RPMI7951 (cell line): Measurements from ENCODE around the gene STIM2. TPM values are rescaled to one million over a fixed set of nuclear protein-coding genes. Genes with fewer than 3 reads are reported as not detected.

Experiments
- DNase-seq: peaks from one replicate; pipeline ENCODE4 v3.0.0-alpha.2; 2012; ENCODE audit warnings: low read depth
- total RNA-seq: library from RNA; depleted of rRNA; stranded (reverse); fragments of >200 nt; shearing (Covaris generic); gene quantifications from 2 replicates; pipeline ENCODE4 v1.2.3, GENCODE V29; 2014

The STIM2 gene
- total RNA-seq, 1 experiment from 2014 or later = 22.5 TPM

DNA sequence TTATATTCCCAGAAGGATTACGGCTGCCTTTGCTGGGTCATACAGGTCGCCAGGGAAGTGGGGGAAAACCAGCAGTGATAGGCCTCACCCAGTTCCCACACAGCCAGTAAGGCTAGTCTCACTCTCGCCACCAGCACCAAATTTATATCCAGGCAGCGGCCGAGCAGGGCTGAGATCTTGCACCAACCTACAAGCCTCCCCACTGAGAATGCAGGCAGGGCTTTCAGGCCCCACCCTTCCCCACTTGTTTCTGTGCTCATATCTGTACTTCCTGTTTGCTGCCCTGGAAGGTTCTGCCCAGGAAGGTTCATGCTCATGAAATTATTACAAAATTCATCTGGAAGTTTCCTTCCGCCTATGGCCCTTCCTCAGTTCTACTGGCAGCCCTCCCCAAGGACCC lies 179.7 kb downstream of the STIM2 start:
- no peak for DNase-seq

GRCh38 chr4:27042411-27042810 lies 181.8 kb downstream of the STIM2 start:
- no peak for DNase-seq

- DNase-seq = no peak
Measured at GRCh38 chr4:27043200-27043599, 182.6 kb downstream of the STIM2 start.

GRCh38 chr4:27046851-27047250 lies 186.2 kb downstream of the STIM2 start:
- no peak for DNase-seq

DNA sequence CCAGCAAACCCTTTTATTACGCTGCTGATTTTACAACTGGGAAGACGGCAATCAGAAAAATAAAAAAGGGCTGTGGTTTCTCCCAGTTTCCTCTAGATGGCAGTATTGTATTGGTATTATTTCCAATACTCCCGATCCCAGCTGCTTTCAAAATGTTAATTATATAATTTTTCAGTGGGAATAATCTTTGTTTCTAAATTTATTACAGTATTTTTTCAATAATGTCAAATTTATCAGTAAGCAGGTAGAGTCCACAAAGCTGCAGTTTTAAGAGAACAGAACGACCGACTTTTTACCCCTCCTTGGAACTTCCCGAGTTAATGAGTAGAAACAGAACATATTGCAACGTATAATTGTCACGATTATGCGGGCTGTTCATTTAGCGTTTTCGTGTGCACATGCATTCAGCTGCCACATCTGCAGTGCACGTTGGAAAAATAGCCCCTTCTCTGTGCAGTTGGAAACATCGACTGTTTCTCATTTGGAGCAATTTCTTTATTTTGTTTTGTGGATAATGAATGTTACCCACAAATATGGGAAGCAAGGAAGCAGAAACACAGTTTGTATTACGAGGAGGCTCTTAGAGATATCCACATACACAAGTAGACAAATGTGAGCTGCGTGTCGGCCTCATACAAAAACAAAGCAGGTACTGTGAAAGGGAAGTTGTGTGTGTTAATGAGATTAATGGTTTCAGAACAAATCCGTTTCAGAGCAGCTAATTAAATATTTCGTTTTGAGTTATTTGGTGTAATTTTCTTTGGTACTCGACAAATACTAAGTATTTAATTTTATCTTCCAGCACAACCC lies 188.0 kb downstream of the STIM2 start:
- DNase-seq = peak; percentile 13

- no peak for DNase-seq
Measured at GRCh38 chr4:27049239-27049829, 188.7 kb downstream of the STIM2 start.

- DNase-seq = no peak
Measured at GRCh38 chr4:27050731-27051130, 190.1 kb downstream of the STIM2 start.

DNA sequence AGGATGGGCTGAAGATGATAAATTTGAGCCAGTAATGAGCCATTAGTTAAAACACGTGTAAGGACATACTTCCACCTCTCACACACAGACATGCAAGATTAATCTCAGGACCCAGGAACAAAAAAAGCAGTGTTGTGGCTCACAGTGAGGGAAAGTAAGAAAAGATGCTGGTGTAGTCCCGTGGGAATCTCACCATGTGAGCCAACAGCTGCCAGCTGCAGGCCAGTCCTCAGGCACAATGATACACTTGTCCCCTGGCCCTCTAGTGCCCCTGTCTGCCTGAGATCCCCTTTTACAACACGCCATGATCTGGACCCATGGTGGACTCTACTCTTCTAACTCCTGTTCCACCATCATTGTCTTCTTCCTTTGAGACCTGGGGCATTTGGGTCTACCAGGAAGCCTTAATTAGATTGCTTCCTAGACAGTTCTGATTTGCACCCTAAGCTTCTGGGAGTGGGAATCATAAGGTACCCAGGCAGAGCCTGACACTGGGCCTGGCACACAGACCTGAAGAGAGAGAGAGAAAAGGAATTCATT lies 194.7 kb downstream of the STIM2 start:
- no peak for DNase-seq

DNA sequence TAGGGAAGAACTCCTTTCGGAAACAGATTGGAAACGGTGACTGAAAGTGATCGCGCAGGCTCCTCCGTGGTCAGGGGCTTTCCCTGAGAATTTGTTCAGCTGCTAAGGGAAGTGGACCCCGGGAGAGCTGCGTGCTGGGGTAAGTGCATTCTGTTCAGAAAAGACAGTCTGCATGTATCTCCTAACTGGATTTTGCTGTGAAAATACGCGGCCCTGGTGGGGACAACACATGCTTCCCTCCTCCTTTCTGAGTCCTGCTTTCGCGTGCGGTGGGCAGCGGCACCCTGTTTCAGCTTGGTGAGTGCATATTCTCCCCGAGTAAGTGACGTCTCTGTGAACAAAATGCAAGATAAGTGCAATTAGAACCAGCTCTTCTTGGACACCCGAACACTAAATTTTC lies 195.6 kb downstream of the STIM2 start:
- no peak for DNase-seq

DNA sequence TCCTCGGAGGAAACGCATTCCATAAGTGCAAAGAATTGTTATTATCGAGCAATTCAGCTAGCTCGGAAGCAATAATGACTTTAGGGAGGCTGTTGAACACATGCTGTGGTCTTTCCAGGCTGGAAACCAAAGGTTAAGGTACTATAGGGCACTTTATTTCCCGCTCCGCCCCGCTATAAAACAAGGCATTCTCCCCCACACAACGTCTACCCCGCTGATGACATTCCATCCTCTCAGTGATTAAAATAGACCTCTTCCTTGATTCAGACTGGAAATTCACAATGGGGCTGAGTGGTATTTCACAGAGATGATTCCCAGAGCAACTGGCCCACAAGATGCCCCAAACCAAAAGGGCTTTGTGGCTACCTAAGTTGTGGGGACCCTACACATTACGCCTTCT lies 196.4 kb downstream of the STIM2 start:
- no peak for DNase-seq

GRCh38 chr4:27057662-27058061 lies 197.0 kb downstream of the STIM2 start:
- peak; percentile 25 for DNase-seq

GRCh38 chr4:27058819-27059406 lies 198.3 kb downstream of the STIM2 start:
- DNase-seq = no peak

DNA sequence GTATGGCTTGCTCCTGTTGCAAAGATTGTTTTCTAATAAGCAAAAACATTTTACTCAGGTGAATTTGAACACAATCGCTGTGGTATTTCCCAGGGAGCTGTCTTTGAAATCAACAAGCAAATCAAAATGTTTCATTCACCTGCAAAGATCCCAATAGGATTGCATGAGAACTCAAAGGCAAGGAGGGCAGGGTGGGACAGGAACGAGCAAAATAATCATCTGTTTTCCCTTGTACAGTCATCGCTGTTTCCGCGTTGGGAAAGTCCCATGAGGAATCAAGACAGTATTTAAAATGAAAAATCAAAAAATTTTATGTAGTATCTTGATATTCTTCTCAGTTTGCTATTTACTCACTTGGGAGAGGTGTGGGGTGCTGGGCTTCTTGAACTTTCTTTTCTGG lies 198.8 kb downstream of the STIM2 start:
- no peak for DNase-seq

- no peak for DNase-seq
Measured at GRCh38 chr4:27062256-27062655, 201.6 kb downstream of the STIM2 start.

GRCh38 chr4:27066591-27066990 lies 205.9 kb downstream of the STIM2 start:
- no peak for DNase-seq

GRCh38 chr4:27068151-27068867 lies 207.7 kb downstream of the STIM2 start:
- DNase-seq = no peak
